Endodermal cell (in vitro differentiated cells): Measurements from ENCODE around the gene TRPM3. TPM values are rescaled to one million over a fixed set of nuclear protein-coding genes. Genes with fewer than 3 reads are reported as not detected.

Source experiments
- DNase-seq: peaks from one replicate; pipeline ENCODE4 v3.0.0-alpha.2; 2017
- H3K27ac ChIP-seq: 2 replicates; pipeline ENCODE4 v1.5.1; 2013; ENCODE audit warnings: mild to moderate bottlenecking, low read depth, low read length, moderate library complexity
- H3K27me3 ChIP-seq: 2 replicates; pipeline ENCODE4 v1.6.1; 2013; ENCODE audit warnings: mild to moderate bottlenecking, low read length, moderate library complexity; ENCODE audit not compliant: insufficient read depth, control insufficient read depth, poor library complexity, severe bottlenecking
- H3K36me3 ChIP-seq: 2 replicates; pipeline ENCODE4 v1.7.0; 2013; ENCODE audit warnings: mild to moderate bottlenecking, low read length, moderate library complexity; ENCODE audit not compliant: control insufficient read depth, insufficient read depth
- H3K4me1 ChIP-seq: one replicate; pipeline ENCODE4 v1.7.0; 2013; ENCODE audit warnings: low read length; ENCODE audit not compliant: control insufficient read depth, insufficient read depth
- H3K4me3 ChIP-seq: 2 replicates; pipeline ENCODE4 v1.5.1; 2013; ENCODE audit warnings: mild to moderate bottlenecking, low read length, moderate library complexity
- H3K9ac ChIP-seq: 2 replicates; pipeline ENCODE4 v1.6.1; 2013; ENCODE audit warnings: mild to moderate bottlenecking, low read length, moderate library complexity; ENCODE audit not compliant: poor library complexity, severe bottlenecking; ENCODE audit errors: extremely low read depth
- H3K9me3 ChIP-seq: 2 replicates; pipeline ENCODE4 v1.6.1; 2013; ENCODE audit warnings: mild to moderate bottlenecking, low read length, moderate library complexity; ENCODE audit not compliant: control insufficient read depth
- H3K27ac Mint-ChIP-seq: 2 replicates; pipeline ENCODE4 v1.8.0; 2020; ENCODE audit warnings: mixed read lengths
- H3K27me3 Mint-ChIP-seq: 2 replicates; pipeline ENCODE4 v1.8.0; 2021; ENCODE audit warnings: mild to moderate bottlenecking, mixed read lengths; ENCODE audit not compliant: insufficient read depth
- H3K36me3 Mint-ChIP-seq: 2 replicates; pipeline ENCODE4 v1.8.0; 2020; ENCODE audit warnings: low read depth, mixed read lengths
- H3K4me1 Mint-ChIP-seq: 2 replicates; pipeline ENCODE4 v1.8.0; 2020; ENCODE audit warnings: mixed read lengths
- H3K4me3 Mint-ChIP-seq: 2 replicates; pipeline ENCODE4 v1.8.0; 2020; ENCODE audit warnings: mild to moderate bottlenecking, moderate library complexity, mixed read lengths
- H3K9me3 Mint-ChIP-seq: 2 replicates; pipeline ENCODE4 v1.8.0; 2020; ENCODE audit warnings: mild to moderate bottlenecking, mixed read lengths
- WGBS, 2 experiments: methylation state at CpG; one replicate each; pipeline versions ENCODE4 v1.1.5 to v1.1.7; 2013; ENCODE audit warnings: missing lambda C conversion rate in 2 of 2, mixed read lengths in 1 of 2; ENCODE audit not compliant: insufficient coverage in 1 of 2, insufficient read length in 1 of 2; 5-methylcytosine and 5-hydroxymethylcytosine counted together
- total RNA-seq, 2 donors: library from RNA; stranded (reverse); fragmentation: NEBNext Ultra II Directional in 1 of 2; extraction: Animal tissue kit (Norgen Biotek cat#: 25700) in 1 of 2; gene quantifications; 2 replicates in 1 of 2; 3 replicates in 1 of 2; pipeline ENCODE4 v1.2.1, GENCODE V29; 2021
- TF ChIP-seq, protein P1 (sequence below): fragments of 200-600 bp; sonication (generic); conservative IDR thresholded peaks from 2 replicates; pipeline ENCODE4 v1.5.0; 2021; ENCODE audit warnings: antibody characterized with exemption, mild to moderate bottlenecking

TRPM3 gene
- total RNA-seq, 2 donors from 2014 or later = 1.8 to 2.5 TPM

DNA sequence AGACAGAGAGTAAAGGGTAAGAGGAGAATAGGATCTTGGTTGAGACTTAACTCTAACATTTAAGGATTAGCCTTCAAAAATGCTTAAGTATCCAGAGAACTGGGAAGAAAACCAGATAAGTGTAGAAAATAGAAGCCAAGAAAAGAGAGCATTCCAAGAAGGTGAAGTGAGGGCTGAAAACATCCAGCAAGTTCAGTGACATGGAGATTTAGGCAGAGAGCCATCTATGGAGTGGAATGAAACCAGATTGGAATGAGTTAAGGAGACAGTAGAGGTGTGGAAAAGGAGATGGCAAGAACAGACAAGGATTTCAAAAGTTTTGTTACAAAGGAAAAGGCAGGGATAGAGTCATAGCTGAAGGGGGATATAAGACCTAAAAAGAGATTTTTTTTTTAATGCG, 188.1 kb downstream of the TRPM3 start:
- TF ChIP-seq, protein P1, sequence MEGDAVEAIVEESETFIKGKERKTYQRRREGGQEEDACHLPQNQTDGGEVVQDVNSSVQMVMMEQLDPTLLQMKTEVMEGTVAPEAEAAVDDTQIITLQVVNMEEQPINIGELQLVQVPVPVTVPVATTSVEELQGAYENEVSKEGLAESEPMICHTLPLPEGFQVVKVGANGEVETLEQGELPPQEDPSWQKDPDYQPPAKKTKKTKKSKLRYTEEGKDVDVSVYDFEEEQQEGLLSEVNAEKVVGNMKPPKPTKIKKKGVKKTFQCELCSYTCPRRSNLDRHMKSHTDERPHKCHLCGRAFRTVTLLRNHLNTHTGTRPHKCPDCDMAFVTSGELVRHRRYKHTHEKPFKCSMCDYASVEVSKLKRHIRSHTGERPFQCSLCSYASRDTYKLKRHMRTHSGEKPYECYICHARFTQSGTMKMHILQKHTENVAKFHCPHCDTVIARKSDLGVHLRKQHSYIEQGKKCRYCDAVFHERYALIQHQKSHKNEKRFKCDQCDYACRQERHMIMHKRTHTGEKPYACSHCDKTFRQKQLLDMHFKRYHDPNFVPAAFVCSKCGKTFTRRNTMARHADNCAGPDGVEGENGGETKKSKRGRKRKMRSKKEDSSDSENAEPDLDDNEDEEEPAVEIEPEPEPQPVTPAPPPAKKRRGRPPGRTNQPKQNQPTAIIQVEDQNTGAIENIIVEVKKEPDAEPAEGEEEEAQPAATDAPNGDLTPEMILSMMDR = no peak
- H3K27ac Mint-ChIP-seq = no peak overlapping the region
- Histone ChIP-seq H3K9ac (no peak overlapping the region), H3K4me1 (peaks cover 8% of the 10 kb centered on the region), H3K27ac (no peak overlapping the region), H3K4me3 (no peak overlapping the region), H3K36me3 (no peaks in the 10 kb centered on the region), H3K9me3 (no peaks in the 10 kb centered on the region), H3K27me3 (no peaks in the 10 kb centered on the region)
- DNase-seq = no peak
- H3K36me3 Mint-ChIP-seq = peaks cover 2% of the 10 kb centered on the region
- H3K4me3 Mint-ChIP-seq = no peak overlapping the region
- peaks cover 1% of the 10 kb centered on the region for H3K9me3 Mint-ChIP-seq
- H3K27me3 Mint-ChIP-seq = no peaks in the 10 kb centered on the region
- WGBS, 2 experiments = 99 to 100% methylated on average over 1 of the region's 1 CpG
- H3K4me1 Mint-ChIP-seq = peaks cover 20% of the 10 kb centered on the region

DNA sequence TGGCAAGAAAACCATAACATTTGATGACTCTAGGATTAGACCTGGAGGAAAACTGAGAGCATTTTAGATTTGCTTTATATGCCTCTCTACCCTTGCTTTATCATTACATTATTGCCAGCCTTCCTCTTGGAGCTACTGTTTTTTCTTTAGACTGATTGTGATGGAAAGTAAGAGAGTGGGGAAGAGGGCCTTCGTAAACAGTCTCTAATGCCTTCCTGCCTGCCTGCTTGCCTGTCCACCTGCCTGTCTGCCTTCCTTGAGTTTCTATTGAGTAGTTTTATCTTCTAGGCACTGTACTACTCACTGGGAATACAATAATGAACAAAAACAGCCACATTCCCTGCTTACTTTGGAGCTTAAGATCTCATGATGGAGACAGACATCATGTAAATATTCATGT, 189.3 kb downstream of the TRPM3 start:
- no peak overlapping the region for H3K27ac ChIP-seq
- no peaks in the 10 kb centered on the region for H3K27me3 Mint-ChIP-seq
- TF ChIP-seq, protein P1 = no peak
- no peak overlapping the region for H3K9ac ChIP-seq
- H3K4me3 Mint-ChIP-seq = no peak overlapping the region
- no peak overlapping the region for H3K4me3 ChIP-seq
- peaks cover 1% of the 10 kb centered on the region for H3K9me3 Mint-ChIP-seq
- peaks cover 8% of the 10 kb centered on the region for H3K4me1 ChIP-seq
- 100% methylated on average over 1 of the region's 1 CpG; no CpG with 5 or more reads in 1 of the 2 experiments for WGBS, 2 experiments
- H3K9me3 ChIP-seq = no peaks in the 10 kb centered on the region
- H3K36me3 Mint-ChIP-seq = peaks cover 3% of the 10 kb centered on the region
- DNase-seq = no peak
- no peaks in the 10 kb centered on the region for H3K27me3 ChIP-seq
- no peak overlapping the region for H3K27ac Mint-ChIP-seq
- no peaks in the 10 kb centered on the region for H3K36me3 ChIP-seq
- peaks cover 20% of the 10 kb centered on the region for H3K4me1 Mint-ChIP-seq

DNA sequence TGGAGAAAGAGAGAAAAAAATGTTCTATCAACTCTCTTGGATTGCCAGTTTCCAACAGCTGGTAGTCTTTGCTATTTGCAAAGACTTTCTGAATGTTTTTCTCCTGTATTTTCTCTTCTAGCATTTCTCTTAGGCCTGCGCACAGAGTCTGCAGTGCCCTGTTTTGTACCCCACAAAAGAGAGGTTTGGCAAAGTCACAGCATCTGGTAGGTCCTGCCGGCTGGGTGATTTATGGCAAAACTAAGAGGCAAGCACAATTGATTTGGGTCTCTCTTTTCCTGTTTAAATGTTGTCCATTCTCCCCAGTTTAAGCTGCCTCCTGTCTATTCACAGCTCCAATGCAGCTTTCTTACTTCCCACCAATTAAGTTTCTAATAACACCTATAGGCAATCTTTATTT, 193.9 kb downstream of the TRPM3 start:
- Histone ChIP-seq H3K27ac (no peak overlapping the region), H3K36me3 (no peaks in the 10 kb centered on the region), H3K4me1 (no peaks in the 10 kb centered on the region), H3K9ac (no peak overlapping the region), H3K4me3 (no peak overlapping the region), H3K9me3 (no peaks in the 10 kb centered on the region), H3K27me3 (no peaks in the 10 kb centered on the region)
- H3K36me3 Mint-ChIP-seq = peaks cover 3% of the 10 kb centered on the region
- H3K27me3 Mint-ChIP-seq = no peaks in the 10 kb centered on the region
- WGBS, 2 experiments = 92 to 93% methylated on average over 2 of the region's 2 CpGs
- DNase-seq = no peak
- H3K27ac Mint-ChIP-seq = no peak overlapping the region
- no peak overlapping the region for H3K4me3 Mint-ChIP-seq
- TF ChIP-seq, protein P1 = no peak
- H3K9me3 Mint-ChIP-seq = peaks cover 1% of the 10 kb centered on the region
- peaks cover 4% of the 10 kb centered on the region for H3K4me1 Mint-ChIP-seq
